H1 (cell line): ENCODE measurements around the gene UGT1A6. TPM values are rescaled to one million over a fixed set of nuclear protein-coding genes. Genes with fewer than 3 reads are reported as not detected.

Source experiments
- EZH2 ChIP-seq: fragments of 200-600 bp; sonication (generic); IDR thresholded peaks from 2 replicates; pipeline ENCODE4 v1.7.1; 2012; ENCODE audit warnings: low read depth, mild to moderate bottlenecking, moderate library complexity, low read length, inconsistent platforms; ENCODE audit not compliant: severe bottlenecking
- GABPA ChIP-seq: IDR thresholded peaks from 2 replicates; pipeline ENCODE4 v1.6.1; 2011; ENCODE audit warnings: mild to moderate bottlenecking, low read length, moderate library complexity, borderline replicate concordance; ENCODE audit not compliant: insufficient read depth
- HDAC2 ChIP-seq, 2 experiments: fragments of 300-600 bp in 1 of 2; sonication (generic) in 1 of 2; IDR thresholded peaks; 2 replicates each; pipeline ENCODE4 v1.6.1; 2011 to 2012; ENCODE audit warnings: low read depth in 2 of 2, low read length in 2 of 2, mild to moderate bottlenecking in 2 of 2, moderate library complexity in 2 of 2, borderline replicate concordance in 1 of 2, inconsistent platforms in 1 of 2
- JUND ChIP-seq: IDR thresholded peaks from 2 replicates; pipeline ENCODE4 v1.6.1; 2011; ENCODE audit warnings: mild to moderate bottlenecking, improper control_type of control experiment, low read length
- NRF1 ChIP-seq: IDR thresholded peaks from 2 replicates; pipeline ENCODE4 v1.6.1; 2011; ENCODE audit warnings: mild to moderate bottlenecking, low read depth, low read length, improper control_type of control experiment
- PHF8 ChIP-seq: fragments of 200-600 bp; sonication (generic); conservative IDR thresholded peaks from 2 replicates; pipeline ENCODE4 v1.7.1; 2012; ENCODE audit warnings: low read depth, mild to moderate bottlenecking, inconsistent platforms, low read length, moderate library complexity
- SP2 ChIP-seq: IDR thresholded peaks from 2 replicates; pipeline ENCODE4 v1.6.1; 2012; ENCODE audit warnings: mild to moderate bottlenecking, low read length, inconsistent platforms
- polyA plus RNA-seq, 7 experiments: library from polyadenylated mRNA; depleted of rRNA in 3 of 7; stranded (reverse) in 5 of 7; unstranded in 2 of 7; fragments of >200 nt in 5 of 7; fragments of 200-250 nt in 2 of 7; gene quantifications; 1 replicate in 5 of 7; 2 replicates in 1 of 7; 4 replicates in 1 of 7; pipeline versions ENCODE4 v1.2.1 to v1.2.3, GENCODE V29; 2011 to 2013; ENCODE audit warnings: missing spikeins in 2 of 7, mixed read lengths in 2 of 7
- total RNA-seq: library from RNA; stranded (reverse); fragmentation: NEBNext Ultra II Directional; extraction: Animal tissue kit (Norgen Biotek cat#: 25700); gene quantifications from 2 replicates; pipeline ENCODE4 v1.2.1, GENCODE V29; 2021

Gene UGT1A6
- total and polyA plus RNA-seq, 2 of the 8 experiments (the other 6 are each of a cell fraction or from before 2014, with no cell fraction given) = not detected

GRCh38 chr2:233795735-233796171 is 103.1 kb downstream of the UGT1A6 start (continued):
- TF ChIP-seq HDAC2 (IDR thresholded peaks at IDR 0.05; ENCODE audit: borderline replicate concordance in 1 of 2, low read depth in 2 of 2, low read length in 2 of 2) (no peak), GABPA (no peak), SP2 (no peak), JUND (no peak), NRF1 (no peak), PHF8 (no peak), EZH2 (no peak)
